HepG2 (cell line): ENCODE measurements around the gene CNNM1. TPM values are rescaled to one million over a fixed set of nuclear protein-coding genes. Genes with fewer than 3 reads are reported as not detected.

Experiments
- ARID2 ChIP-seq: sonication (generic); formaldehyde crosslinking; IDR thresholded peaks from 2 replicates; pipeline ENCODE4 v1.8.1; 2022; ENCODE audit warnings: mild to moderate bottlenecking, missing genetic modification reagents, borderline replicate concordance
- CENPT ChIP-seq: sonication (generic); formaldehyde crosslinking; IDR thresholded peaks from 2 replicates; pipeline ENCODE4 v1.8.0; 2022; ENCODE audit warnings: low read depth, mild to moderate bottlenecking, moderate library complexity, missing genetic modification reagents
- ELF3 ChIP-seq: IDR thresholded peaks from 2 replicates; pipeline ENCODE4 v1.6.1; 2016; ENCODE audit warnings: missing genetic modification reagents, missing compliant biosample characterization
- EP300 ChIP-seq, 3 experiments: sonication (generic) in 1 of 3; formaldehyde crosslinking in 1 of 3; IDR thresholded peaks; 2 replicates each; pipeline versions ENCODE4 v1.5.1 to v1.6.1; 2011 to 2020; ENCODE audit warnings: low read depth in 2 of 3, low read length in 2 of 3, borderline replicate concordance in 1 of 3, improper control_type of control experiment in 1 of 3, mild to moderate bottlenecking in 1 of 3, missing genetic modification reagents in 1 of 3, moderate library complexity in 1 of 3
- ETV6 ChIP-seq: sonication (generic); formaldehyde crosslinking; conservative IDR thresholded peaks from 2 replicates; pipeline ENCODE4 v1.4.0; 2020; ENCODE audit warnings: missing genetic modification reagents
- KMT2A ChIP-seq: sonication (generic); formaldehyde crosslinking; IDR thresholded peaks from 2 replicates; pipeline ENCODE4 v1.4.0; 2020; ENCODE audit warnings: missing genetic modification reagents
- NFYB ChIP-seq: sonication (generic); formaldehyde crosslinking; IDR thresholded peaks from 2 replicates; pipeline ENCODE4 v1.4.0; 2020; ENCODE audit warnings: missing genetic modification reagents
- PAWR ChIP-seq: sonication (generic); formaldehyde crosslinking; IDR thresholded peaks from 2 replicates; pipeline ENCODE4 v1.4.0; 2020; ENCODE audit warnings: missing genetic modification reagents, mild to moderate bottlenecking, borderline replicate concordance
- PTBP1 ChIP-seq: fragments of 200-400 bp; formaldehyde crosslinking; IDR thresholded peaks from 2 replicates; pipeline ENCODE4 v1.6.1; 2018; ENCODE audit warnings: low read length, low read depth; ENCODE audit not compliant: poor library complexity, severe bottlenecking
- REL ChIP-seq: sonication (generic); formaldehyde crosslinking; conservative IDR thresholded peaks from 2 replicates; pipeline ENCODE4 v1.8.0; 2022; ENCODE audit warnings: mild to moderate bottlenecking, missing genetic modification reagents, moderate library complexity
- RFX1 ChIP-seq: fragments of 450-650 bp; IDR thresholded peaks from 2 replicates; pipeline ENCODE4 v1.6.1; 2017
- THRA ChIP-seq: sonication (generic); formaldehyde crosslinking; IDR thresholded peaks from 2 replicates; pipeline ENCODE4 v1.4.0; 2020; ENCODE audit warnings: missing genetic modification reagents, borderline replicate concordance
- ZBTB26 ChIP-seq: IDR thresholded peaks from 2 replicates; pipeline ENCODE4 v1.6.1; 2016; ENCODE audit warnings: missing compliant biosample characterization, missing genetic modification reagents, borderline replicate concordance
- ZBTB3 ChIP-seq: sonication (generic); formaldehyde crosslinking; IDR thresholded peaks from 2 replicates; pipeline ENCODE4 v1.4.0; 2020; ENCODE audit warnings: low read depth, mild to moderate bottlenecking, moderate library complexity, missing genetic modification reagents, borderline replicate concordance
- ZNF224 ChIP-seq: sonication (generic); formaldehyde crosslinking; IDR thresholded peaks from 2 replicates; pipeline ENCODE4 v1.5.0; 2020; ENCODE audit warnings: mild to moderate bottlenecking, missing genetic modification reagents
- ZNF549 ChIP-seq: sonication (generic); formaldehyde crosslinking; IDR thresholded peaks from 2 replicates; pipeline ENCODE4 v1.5.0; 2020; ENCODE audit warnings: missing genetic modification reagents
- ZNF816 ChIP-seq: sonication (generic); formaldehyde crosslinking; IDR thresholded peaks from 2 replicates; pipeline ENCODE4 v1.8.0; 2022; ENCODE audit warnings: missing genetic modification reagents, mild to moderate bottlenecking, borderline replicate concordance
- polyA plus RNA-seq, 8 experiments: library from polyadenylated mRNA; depleted of rRNA in 3 of 8; stranded (reverse) in 7 of 8; unstranded in 1 of 8; fragments of >200 nt; fragmentation: Illumina TruSeq in 4 of 8; extraction: Trizol in 4 of 8; gene quantifications; 2 replicates each; pipeline versions ENCODE4 v1.2.1 to v1.2.3, GENCODE V29; 2011 to 2016; ENCODE audit warnings: low read depth in 4 of 8, missing spikeins in 1 of 8, mixed read lengths in 1 of 8; ENCODE audit not compliant: insufficient read depth in 1 of 8
- total RNA-seq, 5 experiments: library from RNA; depleted of rRNA; stranded (reverse); fragments of >200 nt; fragmentation: Illumina TruSeq; extraction: Trizol; gene quantifications; 2 replicates each; pipeline ENCODE4 v1.2.3, GENCODE V29; 2016; ENCODE audit warnings: low read depth in 1 of 5
- TF ChIP-seq, protein P1 (sequence below): sonication (generic); formaldehyde crosslinking; IDR thresholded peaks from 2 replicates; pipeline ENCODE4 v1.4.0; 2020; ENCODE audit warnings: missing genetic modification reagents
- TF ChIP-seq, protein P2 (sequence below): sonication (generic); formaldehyde crosslinking; IDR thresholded peaks from 2 replicates; pipeline ENCODE4 v1.5.1; 2020; ENCODE audit warnings: mild to moderate bottlenecking, missing genetic modification reagents

CNNM1 gene
- total and polyA plus RNA-seq, 2 of the 13 experiments (the other 11 are each of a cell fraction or from before 2014, with no cell fraction given), result 4.3 to 9.6 TPM

DNA sequence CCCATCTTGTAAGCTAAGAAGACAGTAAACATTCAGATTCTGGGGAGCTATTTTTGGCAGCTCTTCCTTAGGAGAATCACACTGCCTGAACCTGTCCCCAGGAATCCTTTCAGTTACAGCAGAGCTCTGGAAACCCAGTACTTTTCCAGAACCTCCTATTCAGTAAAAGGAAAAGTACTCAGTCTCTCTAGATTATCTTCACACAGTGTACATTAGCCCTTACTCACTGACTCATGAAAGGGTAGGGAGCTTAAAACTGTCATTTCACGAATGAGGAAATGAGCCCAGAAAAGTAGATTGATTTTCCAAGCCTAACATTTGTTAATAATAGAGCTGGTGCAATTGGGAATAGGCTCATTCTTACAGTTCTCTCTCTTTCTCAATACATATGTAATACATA lies 3.9 kb upstream of the CNNM1 start (continued):
- TF ChIP-seq THRA, result peak; percentile 68; the same call in 1 of the 2 replicates
- peak; percentile 100 for TF ChIP-seq ZBTB26 (CRISPR knock-in tag)
- no peak for TF ChIP-seq ZBTB3 (CRISPR knock-in tag)
- no peak for TF ChIP-seq KMT2A (CRISPR knock-in tag)
- no peak for TF ChIP-seq ZNF549
- no peak for TF ChIP-seq RFX1
- no peak for TF ChIP-seq ZNF224
- peak; percentile 83 for TF ChIP-seq ELF3
- no peak for TF ChIP-seq ARID2 (CRISPR knock-in tag)
- no peak for TF ChIP-seq ZNF816 (CRISPR knock-in tag)
- TF ChIP-seq, protein P1, sequence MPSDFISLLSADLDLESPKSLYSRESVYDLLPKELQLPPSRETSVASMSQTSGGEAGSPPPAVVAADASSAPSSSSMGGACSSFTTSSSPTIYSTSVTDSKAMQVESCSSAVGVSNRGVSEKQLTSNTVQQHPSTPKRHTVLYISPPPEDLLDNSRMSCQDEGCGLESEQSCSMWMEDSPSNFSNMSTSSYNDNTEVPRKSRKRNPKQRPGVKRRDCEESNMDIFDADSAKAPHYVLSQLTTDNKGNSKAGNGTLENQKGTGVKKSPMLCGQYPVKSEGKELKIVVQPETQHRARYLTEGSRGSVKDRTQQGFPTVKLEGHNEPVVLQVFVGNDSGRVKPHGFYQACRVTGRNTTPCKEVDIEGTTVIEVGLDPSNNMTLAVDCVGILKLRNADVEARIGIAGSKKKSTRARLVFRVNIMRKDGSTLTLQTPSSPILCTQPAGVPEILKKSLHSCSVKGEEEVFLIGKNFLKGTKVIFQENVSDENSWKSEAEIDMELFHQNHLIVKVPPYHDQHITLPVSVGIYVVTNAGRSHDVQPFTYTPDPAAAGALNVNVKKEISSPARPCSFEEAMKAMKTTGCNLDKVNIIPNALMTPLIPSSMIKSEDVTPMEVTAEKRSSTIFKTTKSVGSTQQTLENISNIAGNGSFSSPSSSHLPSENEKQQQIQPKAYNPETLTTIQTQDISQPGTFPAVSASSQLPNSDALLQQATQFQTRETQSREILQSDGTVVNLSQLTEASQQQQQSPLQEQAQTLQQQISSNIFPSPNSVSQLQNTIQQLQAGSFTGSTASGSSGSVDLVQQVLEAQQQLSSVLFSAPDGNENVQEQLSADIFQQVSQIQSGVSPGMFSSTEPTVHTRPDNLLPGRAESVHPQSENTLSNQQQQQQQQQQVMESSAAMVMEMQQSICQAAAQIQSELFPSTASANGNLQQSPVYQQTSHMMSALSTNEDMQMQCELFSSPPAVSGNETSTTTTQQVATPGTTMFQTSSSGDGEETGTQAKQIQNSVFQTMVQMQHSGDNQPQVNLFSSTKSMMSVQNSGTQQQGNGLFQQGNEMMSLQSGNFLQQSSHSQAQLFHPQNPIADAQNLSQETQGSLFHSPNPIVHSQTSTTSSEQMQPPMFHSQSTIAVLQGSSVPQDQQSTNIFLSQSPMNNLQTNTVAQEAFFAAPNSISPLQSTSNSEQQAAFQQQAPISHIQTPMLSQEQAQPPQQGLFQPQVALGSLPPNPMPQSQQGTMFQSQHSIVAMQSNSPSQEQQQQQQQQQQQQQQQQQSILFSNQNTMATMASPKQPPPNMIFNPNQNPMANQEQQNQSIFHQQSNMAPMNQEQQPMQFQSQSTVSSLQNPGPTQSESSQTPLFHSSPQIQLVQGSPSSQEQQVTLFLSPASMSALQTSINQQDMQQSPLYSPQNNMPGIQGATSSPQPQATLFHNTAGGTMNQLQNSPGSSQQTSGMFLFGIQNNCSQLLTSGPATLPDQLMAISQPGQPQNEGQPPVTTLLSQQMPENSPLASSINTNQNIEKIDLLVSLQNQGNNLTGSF (CRISPR knock-in tag), result no peak
- TF ChIP-seq, protein P2, sequence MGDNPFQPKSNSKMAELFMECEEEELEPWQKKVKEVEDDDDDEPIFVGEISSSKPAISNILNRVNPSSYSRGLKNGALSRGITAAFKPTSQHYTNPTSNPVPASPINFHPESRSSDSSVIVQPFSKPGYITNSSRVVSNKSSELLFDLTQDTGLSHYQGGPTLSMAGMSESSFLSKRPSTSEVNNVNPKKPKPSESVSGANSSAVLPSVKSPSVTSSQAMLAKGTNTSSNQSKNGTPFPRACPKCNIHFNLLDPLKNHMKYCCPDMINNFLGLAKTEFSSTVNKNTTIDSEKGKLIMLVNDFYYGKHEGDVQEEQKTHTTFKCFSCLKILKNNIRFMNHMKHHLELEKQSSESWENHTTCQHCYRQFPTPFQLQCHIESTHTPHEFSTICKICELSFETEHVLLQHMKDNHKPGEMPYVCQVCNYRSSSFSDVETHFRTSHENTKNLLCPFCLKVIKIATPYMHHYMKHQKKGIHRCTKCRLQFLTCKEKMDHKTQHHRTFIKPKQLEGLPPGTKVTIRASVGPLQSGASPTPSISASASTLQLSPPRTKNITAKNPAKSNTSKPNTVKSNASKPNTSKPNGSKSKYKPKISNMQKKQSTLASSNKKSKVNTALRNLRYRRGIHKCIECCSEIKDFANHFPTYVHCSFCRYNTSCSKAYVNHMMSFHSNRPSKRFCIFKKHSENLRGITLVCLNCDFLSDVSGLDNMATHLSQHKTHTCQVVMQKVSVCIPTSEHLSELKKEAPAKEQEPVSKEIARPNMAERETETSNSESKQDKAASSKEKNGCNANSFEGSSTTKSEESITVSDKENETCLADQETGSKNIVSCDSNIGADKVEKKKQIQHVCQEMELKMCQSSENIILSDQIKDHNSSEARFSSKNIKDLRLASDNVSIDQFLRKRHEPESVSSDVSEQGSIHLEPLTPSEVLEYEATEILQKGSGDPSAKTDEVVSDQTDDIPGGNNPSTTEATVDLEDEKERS, result no peak
- no peak for TF ChIP-seq NFYB (CRISPR knock-in tag)
- TF ChIP-seq PAWR (CRISPR knock-in tag), result no peak
- TF ChIP-seq EP300 (IDR thresholded peaks at IDR 0.05; ENCODE audit: low read depth in 2 of 2, low read length in 2 of 2), result peak in 1 of 2 experiments; percentile 68; a peak in 2 of 4 replicates
- no peak for TF ChIP-seq EP300 (CRISPR knock-in tag; IDR thresholded peaks at IDR 0.05; ENCODE audit: borderline replicate concordance)
- TF ChIP-seq PTBP1, result no peak
- no peak for TF ChIP-seq REL
- TF ChIP-seq CENPT (CRISPR knock-in tag), result no peak
- TF ChIP-seq ETV6 (CRISPR knock-in tag), result no peak
